K562 (cell line): ENCODE data around the gene VAC14. TPM values are rescaled to one million over a fixed set of nuclear protein-coding genes. Genes with fewer than 3 reads are reported as not detected.

ENCODE experiments used
- ATAC-seq: fragments of 200-7000 bp; cut with Tn5 transposase; 3 replicates; pipeline ENCODE4 v1.9.1; 2020; ENCODE audit warnings: moderate library complexity
- BruUV-seq: library from RNA; stranded (reverse); fragments of 400-500 nt; replicated peaks from 2 replicates; lab custom pipeline; 2021; lab: Mats Ljungman, UMichigan
- CTCF ChIA-PET: fragments of 300-600 bp; formaldehyde crosslinking; extraction: SDS; loops from one replicate; lab custom pipeline; 2021; ENCODE audit warnings: low intra/inter-chr PET ratio; lab: Yijun Ruan, JAX
- POLR2A ChIA-PET: fragments of 300-600, 350-650 bp; sonication (Branson Sonifier 250); formaldehyde crosslinking; extraction: SDS; loops from one replicate; lab custom pipeline; 2021; ENCODE audit warnings: antibody characterized with exemption, inconsistent platforms; lab: Yijun Ruan, JAX
- DNase-seq, 4 experiments: peaks; one replicate each; pipeline versions ENCODE4 v3.0.0 to v3.0.0-alpha.2; 2011 to 2018; ENCODE audit warnings: low spot score in 3 of 4, mixed read lengths in 3 of 4; ENCODE audit errors: extremely low read depth in 1 of 4
- FAIRE-seq: peaks from 2 replicates; lab custom pipeline; 2011; peaks lifted over from hg19 to GRCh38; lab: Jason Lieb, UNC
- H2AFZ ChIP-seq: 2 replicates; pipeline ENCODE4 v1.6.0; 2011; ENCODE audit warnings: low read depth, low read length, control low read depth, inconsistent platforms
- H3K27ac ChIP-seq: fragments of 200-600 bp; 3 replicates; pipeline ENCODE4 v1.8.0; 2011; ENCODE audit warnings: low read depth, mild to moderate bottlenecking, control low read depth, inconsistent platforms, low read length, moderate library complexity, mixed read lengths; ENCODE audit errors: extremely low read depth
- H3K27me3 ChIP-seq, 2 experiments: fragments of 300-600 bp in 1 of 2; 2 replicates in 1 of 2; 3 replicates in 1 of 2; pipeline versions ENCODE4 v1.6.0 to v1.8.0; 2011; ENCODE audit warnings: inconsistent platforms in 2 of 2, low read length in 2 of 2, mild to moderate bottlenecking in 1 of 2, mixed read lengths in 1 of 2, moderate library complexity in 1 of 2; ENCODE audit not compliant: control insufficient read depth in 2 of 2, insufficient read depth in 2 of 2
- H3K36me3 ChIP-seq: fragments of 300-600 bp; 3 replicates; pipeline ENCODE4 v1.8.0; 2011; ENCODE audit warnings: mild to moderate bottlenecking, low read length, inconsistent platforms; ENCODE audit not compliant: control insufficient read depth, insufficient read depth
- H3K4me1 ChIP-seq, 2 experiments: fragments of 200-600 bp in 1 of 2; replicated peaks in 1 of 2; 2 replicates in 1 of 2; 3 replicates in 1 of 2; pipeline versions ENCODE4 v1.5.1 to v1.8.0; 2011; ENCODE audit warnings: inconsistent platforms in 2 of 2, low read length in 2 of 2, mild to moderate bottlenecking in 1 of 2, mixed read lengths in 1 of 2, moderate library complexity in 1 of 2; ENCODE audit not compliant: control insufficient read depth in 2 of 2, insufficient read depth in 2 of 2
- H3K4me2 ChIP-seq: 2 replicates; pipeline ENCODE4 v1.6.1; 2011; ENCODE audit warnings: low read length, control low read depth, inconsistent platforms, mixed read lengths; ENCODE audit not compliant: insufficient read depth
- H3K4me3 ChIP-seq: fragments of 200-600 bp; sonication (generic), shearing (Covaris generic); 2 replicates; pipeline ENCODE4 v1.5.1; 2016; ENCODE audit warnings: control low read depth, inconsistent platforms
- H3K79me2 ChIP-seq: fragments of 200-600 bp; 3 replicates; pipeline ENCODE4 v1.8.0; 2011; ENCODE audit warnings: low read length, inconsistent platforms; ENCODE audit not compliant: control insufficient read depth, insufficient read depth
- H3K9ac ChIP-seq, 2 experiments: 2 replicates each; pipeline versions ENCODE4 v1.6.0 to v1.6.1; 2011; ENCODE audit warnings: low read depth in 2 of 2, low read length in 2 of 2, control low read depth in 1 of 2, inconsistent platforms in 1 of 2, mild to moderate bottlenecking in 1 of 2, mixed read lengths in 1 of 2; ENCODE audit not compliant: insufficient read depth in 1 of 2
- H3K9me1 ChIP-seq: one replicate; pipeline ENCODE4 v1.6.0; 2011; ENCODE audit warnings: inconsistent platforms, mild to moderate bottlenecking, low read length, moderate library complexity; ENCODE audit not compliant: control insufficient read depth, insufficient read depth
- H3K9me3 ChIP-seq: replicated peaks from 2 replicates; pipeline ENCODE4 v1.5.1; 2011; ENCODE audit warnings: low read depth, low read length, inconsistent platforms; ENCODE audit not compliant: control insufficient read depth, insufficient read depth
- H4K20me1 ChIP-seq: replicated peaks from 2 replicates; pipeline ENCODE4 v1.6.1; 2011; ENCODE audit warnings: low read length, inconsistent platforms, mixed read lengths; ENCODE audit not compliant: control insufficient read depth, insufficient read depth
- CEBPB ChIP-seq: fragments of 450-650 bp; IDR thresholded peaks from 2 replicates; pipeline ENCODE4 v1.6.1; 2016; ENCODE audit warnings: missing genetic modification characterization, missing compliant biosample characterization
- GABPB1 ChIP-seq: sonication (generic); formaldehyde crosslinking; IDR thresholded peaks from 2 replicates; pipeline ENCODE4 v1.8.0; 2022; ENCODE audit warnings: mild to moderate bottlenecking, missing genetic modification reagents
- KAT2B ChIP-seq: IDR thresholded peaks from one replicate; pipeline ENCODE4 v1.6.1; 2012; ENCODE audit warnings: low read depth, mild to moderate bottlenecking, control low read depth, inconsistent platforms, low read length, moderate library complexity
- MTF1 ChIP-seq: fragments of 250-450 bp; sonication (Bioruptor Pico); IDR thresholded peaks from 2 replicates; pipeline ENCODE4 v1.9.0; 2021; ENCODE audit warnings: moderate library complexity, mild to moderate bottlenecking, inconsistent platforms, borderline replicate concordance
- NFIX ChIP-seq: fragments of 250-450 bp; sonication (Bioruptor Pico); IDR thresholded peaks from 2 replicates; pipeline ENCODE4 v1.4.0; 2020; ENCODE audit warnings: low read depth, mild to moderate bottlenecking, moderate library complexity
- NR1H2 ChIP-seq: sonication (generic); formaldehyde crosslinking; IDR thresholded peaks from 2 replicates; pipeline ENCODE4 v1.4.0; 2020; ENCODE audit warnings: mild to moderate bottlenecking, missing genetic modification reagents
- SMAD4 ChIP-seq: fragments of 250-450 bp; sonication (Bioruptor Pico); conservative IDR thresholded peaks from 2 replicates; pipeline ENCODE4 v1.8.0; 2021; ENCODE audit warnings: inconsistent platforms, mild to moderate bottlenecking, moderate library complexity
- SRSF7 ChIP-seq: fragments of 200-400 bp; formaldehyde crosslinking; optimal IDR thresholded peaks from 2 replicates; pipeline ENCODE3; 2017; ENCODE audit warnings: mild to moderate bottlenecking, low read depth, low read length
- YBX1 ChIP-seq: fragments of 450-650 bp; IDR thresholded peaks from 2 replicates; pipeline ENCODE4 v1.7.1; 2016; ENCODE audit warnings: mild to moderate bottlenecking
- ZNF146 ChIP-seq: IDR thresholded peaks from one replicate; pipeline ENCODE4 v1.6.1; 2018; ENCODE audit warnings: missing compliant biosample characterization; ENCODE audit not compliant: unreplicated experiment
- WGBS: fragments of 100-300 bp; shearing (Covaris generic); methylation state at CpG from one replicate; pipeline ENCODE4 v1.1.6; 2016; ENCODE audit warnings: low coverage, mixed read lengths; ENCODE audit not compliant: insufficient coverage; ENCODE audit errors: missing lambda C conversion rate; 5-methylcytosine and 5-hydroxymethylcytosine counted together
- in situ Hi-C: fragments of 300-500 bp; cut with MboI; formaldehyde crosslinking; loops from 4 replicates; pipeline ENCODE4 v1.15.0; 2018; ENCODE audit warnings: inconsistent platforms, mixed read lengths
- intact Hi-C: fragments of 100-400 bp; cut with micrococcal nuclease; formaldehyde crosslinking; loops from 2 replicates; pipeline ENCODE4 v1.14.2; 2022
- polyA plus RNA-seq, 8 experiments: library from polyadenylated mRNA; depleted of rRNA in 4 of 8; stranded (reverse) in 5 of 8; unstranded in 3 of 8; fragments of >200 nt; fragmentation: Nextera tagmentation in 2 of 8; fragmentation: Illumina TruSeq in 1 of 8; extraction: Ambion mirVana in 2 of 8; extraction: Trizol in 1 of 8; gene quantifications; 2 replicates each; pipeline versions ENCODE4 v1.2.1 to v1.2.3, GENCODE V29; 2011 to 2014; ENCODE audit warnings: inconsistent platforms in 1 of 8, missing spikeins in 1 of 8
- total RNA-seq, 7 experiments: library from RNA; depleted of rRNA in 6 of 7; stranded (reverse); fragments of >200 nt in 6 of 7; fragmentation: Illumina TruSeq in 2 of 7; extraction: Trizol in 2 of 7; gene quantifications; 2 replicates each; pipeline versions ENCODE4 v1.2.1 to v1.2.3, GENCODE V29; 2011 to 2021; ENCODE audit warnings: low replicate concordance in 1 of 7
- TF ChIP-seq, protein P1 (sequence below), 2 experiments: IDR thresholded peaks in 1 of 2; conservative IDR thresholded peaks in 1 of 2; 2 replicates each; pipeline ENCODE4 v1.6.1; 2016; ENCODE audit warnings: low read depth in 2 of 2, mild to moderate bottlenecking in 1 of 2, missing compliant biosample characterization in 1 of 2, missing genetic modification characterization in 1 of 2, moderate library complexity in 1 of 2
- TF ChIP-seq, protein P2 (sequence below): fragments of 450-650 bp; IDR thresholded peaks from 2 replicates; pipeline ENCODE4 v1.7.1; 2018; ENCODE audit warnings: mild to moderate bottlenecking, low read depth; ENCODE audit not compliant: partially characterized antibody
- TF ChIP-seq, protein P3 (sequence below): fragments of 250-450 bp; sonication (Bioruptor Pico); IDR thresholded peaks from 2 replicates; pipeline ENCODE4 v1.5.1; 2021; ENCODE audit warnings: mild to moderate bottlenecking

The VAC14 gene
- total and polyA plus RNA-seq, 9 of the 15 experiments (the other 6 are each of a cell fraction or from before 2014, with no cell fraction given) = 1.3 to 41.6 (median 26.6) TPM

GRCh38 chr16:70760221-70760620, 40.7 kb downstream of the VAC14 start:
- Histone ChIP-seq H3K9ac (no peak overlapping the region), H3K27me3 (no peaks in the 10 kb centered on the region)
- CTCF ChIA-PET = no interaction called here
- TF ChIP-seq KAT2B (no peak), CEBPB (tag) (no peak), NR1H2 (CRISPR knock-in tag) (no peak), NFIX (CRISPR knock-in tag) (no peak), MTF1 (CRISPR knock-in tag) (no peak), YBX1 (no peak), SRSF7 (no peak), GABPB1 (CRISPR knock-in tag) (no peak), SMAD4 (no peak), ZNF146 (CRISPR knock-in tag) (no peak)
- TF ChIP-seq, protein P1, sequence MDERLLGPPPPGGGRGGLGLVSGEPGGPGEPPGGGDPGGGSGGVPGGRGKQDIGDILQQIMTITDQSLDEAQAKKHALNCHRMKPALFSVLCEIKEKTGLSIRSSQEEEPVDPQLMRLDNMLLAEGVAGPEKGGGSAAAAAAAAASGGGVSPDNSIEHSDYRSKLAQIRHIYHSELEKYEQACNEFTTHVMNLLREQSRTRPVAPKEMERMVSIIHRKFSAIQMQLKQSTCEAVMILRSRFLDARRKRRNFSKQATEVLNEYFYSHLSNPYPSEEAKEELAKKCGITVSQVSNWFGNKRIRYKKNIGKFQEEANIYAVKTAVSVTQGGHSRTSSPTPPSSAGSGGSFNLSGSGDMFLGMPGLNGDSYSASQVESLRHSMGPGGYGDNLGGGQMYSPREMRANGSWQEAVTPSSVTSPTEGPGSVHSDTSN (CRISPR knock-in tag; IDR thresholded peaks at IDR 0.05; ENCODE audit: low read depth) = no peak
- TF ChIP-seq, protein P1 (tag; conservative IDR thresholded peaks at IDR 0.05; ENCODE audit: low read depth) = no peak
- TF ChIP-seq, protein P2, sequence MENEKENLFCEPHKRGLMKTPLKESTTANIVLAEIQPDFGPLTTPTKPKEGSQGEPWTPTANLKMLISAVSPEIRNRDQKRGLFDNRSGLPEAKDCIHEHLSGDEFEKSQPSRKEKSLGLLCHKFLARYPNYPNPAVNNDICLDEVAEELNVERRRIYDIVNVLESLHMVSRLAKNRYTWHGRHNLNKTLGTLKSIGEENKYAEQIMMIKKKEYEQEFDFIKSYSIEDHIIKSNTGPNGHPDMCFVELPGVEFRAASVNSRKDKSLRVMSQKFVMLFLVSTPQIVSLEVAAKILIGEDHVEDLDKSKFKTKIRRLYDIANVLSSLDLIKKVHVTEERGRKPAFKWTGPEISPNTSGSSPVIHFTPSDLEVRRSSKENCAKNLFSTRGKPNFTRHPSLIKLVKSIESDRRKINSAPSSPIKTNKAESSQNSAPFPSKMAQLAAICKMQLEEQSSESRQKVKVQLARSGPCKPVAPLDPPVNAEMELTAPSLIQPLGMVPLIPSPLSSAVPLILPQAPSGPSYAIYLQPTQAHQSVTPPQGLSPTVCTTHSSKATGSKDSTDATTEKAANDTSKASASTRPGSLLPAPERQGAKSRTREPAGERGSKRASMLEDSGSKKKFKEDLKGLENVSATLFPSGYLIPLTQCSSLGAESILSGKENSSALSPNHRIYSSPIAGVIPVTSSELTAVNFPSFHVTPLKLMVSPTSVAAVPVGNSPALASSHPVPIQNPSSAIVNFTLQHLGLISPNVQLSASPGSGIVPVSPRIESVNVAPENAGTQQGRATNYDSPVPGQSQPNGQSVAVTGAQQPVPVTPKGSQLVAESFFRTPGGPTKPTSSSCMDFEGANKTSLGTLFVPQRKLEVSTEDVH = no peak
- TF ChIP-seq, protein P3, sequence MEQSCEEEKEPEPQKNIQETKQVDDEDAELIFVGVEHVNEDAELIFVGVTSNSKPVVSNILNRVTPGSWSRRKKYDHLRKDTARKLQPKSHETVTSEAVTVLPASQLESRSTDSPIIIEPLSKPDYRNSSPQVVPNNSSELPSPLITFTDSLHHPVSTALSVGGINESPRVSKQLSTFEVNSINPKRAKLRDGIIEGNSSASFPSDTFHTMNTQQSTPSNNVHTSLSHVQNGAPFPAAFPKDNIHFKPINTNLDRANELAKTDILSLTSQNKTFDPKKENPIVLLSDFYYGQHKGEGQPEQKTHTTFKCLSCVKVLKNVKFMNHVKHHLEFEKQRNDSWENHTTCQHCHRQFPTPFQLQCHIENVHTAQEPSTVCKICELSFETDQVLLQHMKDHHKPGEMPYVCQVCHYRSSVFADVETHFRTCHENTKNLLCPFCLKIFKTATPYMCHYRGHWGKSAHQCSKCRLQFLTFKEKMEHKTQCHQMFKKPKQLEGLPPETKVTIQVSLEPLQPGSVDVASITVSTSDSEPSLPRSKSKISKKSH = no peak
- TF ChIP-seq, all 486 proteins: peak for 0
- in situ Hi-C loops = no loop called here
- Histone ChIP-seq H2AFZ (no peak overlapping the region), H3K36me3 (peaks cover 48% of the 10 kb centered on the region; the same call in 2 of the 3 replicates), H4K20me1 (no peaks in the 10 kb centered on the region), H3K9me1 (no peaks in the 10 kb centered on the region), H3K27ac (no peak overlapping the region; the same call in 2 of the 3 replicates), H3K4me2 (no peak overlapping the region), H3K4me3 (no peak overlapping the region), H3K9me3 (no peaks in the 10 kb centered on the region), H3K79me2 (no peaks in the 10 kb centered on the region), H3K4me1 (peaks cover 0 to 5% of the 10 kb centered on the region in 2 experiments; a peak in 3 of 5 replicates)
- WGBS = 61% methylated on average over 3 of the region's 3 CpGs
- no peak for DNase-seq
- POLR2A ChIA-PET = no interaction called here
- no peak for ATAC-seq
- intact Hi-C loops = no loop called here
- no TSS peak for BruUV-seq
- no peak for FAIRE-seq
